IMR-90 (cell line): Measurements from ENCODE around the gene IL1A. TPM values are rescaled to one million over a fixed set of nuclear protein-coding genes. Genes with fewer than 3 reads are reported as not detected.

ENCODE experiments used
- ATAC-seq: fragments of 200-7000 bp; cut with Tn5 transposase; 2 replicates; pipeline ENCODE4 v1.9.1; 2020; ENCODE audit warnings: low read depth, mild to moderate bottlenecking, moderate library complexity
- BruUV-seq: library from RNA; stranded (reverse); fragments of 400-500 nt; replicated peaks from 2 replicates; lab custom pipeline; 2021; lab: Mats Ljungman, UMichigan
- CTCF ChIA-PET: fragments of 300-600 bp; formaldehyde crosslinking; extraction: SDS; loops from one replicate; lab custom pipeline; 2021; ENCODE audit warnings: antibody characterized with exemption; lab: Yijun Ruan, JAX
- POLR2A ChIA-PET: fragments of 300-600 bp; sonication (Branson Sonifier 250); formaldehyde crosslinking; loops from one replicate; lab custom pipeline; 2022; ENCODE audit warnings: antibody characterized with exemption; ENCODE audit not compliant: unreplicated experiment; lab: Charles Lee
- DNase-seq: peaks from one replicate; pipeline ENCODE4 v3.0.0; 2013
- H2AFZ ChIP-seq: replicated peaks from 2 replicates; pipeline ENCODE3; 2013; ENCODE audit warnings: low read length, mild to moderate bottlenecking; ENCODE audit not compliant: poor library complexity
- H2AK5ac ChIP-seq: 2 replicates; pipeline ENCODE4 v1.6.1; 2013; ENCODE audit warnings: low read depth, low read length, inconsistent platforms
- H2AK9ac ChIP-seq: replicated peaks from 2 replicates; pipeline ENCODE3; 2013; ENCODE audit warnings: mild to moderate bottlenecking, low read depth, low read length, moderate library complexity; ENCODE audit not compliant: poor library complexity
- H2BK120ac ChIP-seq: 2 replicates; pipeline ENCODE4 v1.6.1; 2013; ENCODE audit warnings: low read depth, low read length, inconsistent platforms
- H2BK15ac ChIP-seq: 3 replicates; pipeline ENCODE4 v1.6.1; 2013; ENCODE audit warnings: low read depth, low read length, inconsistent platforms
- H2BK20ac ChIP-seq: 2 replicates; pipeline ENCODE4 v1.6.1; 2013; ENCODE audit warnings: low read depth, mild to moderate bottlenecking, inconsistent platforms, low read length, moderate library complexity
- H2BK5ac ChIP-seq: 2 replicates; pipeline ENCODE4 v1.6.1; 2013; ENCODE audit warnings: mild to moderate bottlenecking, low read depth, low read length, inconsistent platforms; ENCODE audit not compliant: poor library complexity, severe bottlenecking
- H3K14ac ChIP-seq: replicated peaks from 2 replicates; pipeline ENCODE4 v1.6.1; 2013; ENCODE audit warnings: low read depth, low read length, inconsistent platforms
- H3K18ac ChIP-seq: 2 replicates; pipeline ENCODE4 v1.6.1; 2013; ENCODE audit warnings: low read depth, low read length, control low read depth
- H3K23ac ChIP-seq: 2 replicates; pipeline ENCODE4 v1.6.1; 2013; ENCODE audit warnings: low read depth, low read length, inconsistent platforms
- H3K27ac ChIP-seq: 2 replicates; pipeline ENCODE4 v1.5.1; 2013; ENCODE audit warnings: mild to moderate bottlenecking, control low read depth, low read length; ENCODE audit not compliant: insufficient read depth
- H3K27me3 ChIP-seq: 2 replicates; pipeline ENCODE4 v1.6.1; 2013; ENCODE audit warnings: low read length; ENCODE audit not compliant: control insufficient read depth, insufficient read depth
- H3K36me3 ChIP-seq: 2 replicates; pipeline ENCODE4 v1.6.1; 2013; ENCODE audit warnings: low read length, mixed read lengths; ENCODE audit not compliant: control insufficient read depth, insufficient read depth
- H3K4ac ChIP-seq: 2 replicates; pipeline ENCODE4 v1.6.1; 2013; ENCODE audit warnings: low read depth, low read length, inconsistent platforms
- H3K4me1 ChIP-seq: 2 replicates; pipeline ENCODE4 v1.6.1; 2013; ENCODE audit warnings: low read length, mixed read lengths; ENCODE audit not compliant: control insufficient read depth, insufficient read depth
- H3K4me2 ChIP-seq: 2 replicates; pipeline ENCODE4 v1.6.1; 2013; ENCODE audit warnings: low read depth, mild to moderate bottlenecking, control low read depth, low read length, moderate library complexity
- H3K4me3 ChIP-seq: 2 replicates; pipeline ENCODE4 v1.5.1; 2013; ENCODE audit warnings: low read depth, mild to moderate bottlenecking, control low read depth, low read length, moderate library complexity; ENCODE audit not compliant: insufficient read depth
- H3K56ac ChIP-seq: 2 replicates; pipeline ENCODE4 v1.6.1; 2013; ENCODE audit warnings: low read length, inconsistent platforms; ENCODE audit not compliant: insufficient read depth; ENCODE audit errors: extremely low read depth
- H3K79me1 ChIP-seq, 2 experiments: 2 replicates each; pipeline ENCODE4 v1.6.1; 2013; ENCODE audit warnings: low read length in 2 of 2, inconsistent platforms in 1 of 2, low read depth in 1 of 2
- H3K9ac ChIP-seq: 2 replicates; pipeline ENCODE4 v1.6.1; 2013; ENCODE audit warnings: low read depth, low read length, control low read depth
- H3K9me1 ChIP-seq: 2 replicates; pipeline ENCODE4 v1.6.1; 2013; ENCODE audit warnings: low read length, inconsistent platforms; ENCODE audit not compliant: insufficient read depth
- H3K9me3 ChIP-seq: 2 replicates; pipeline ENCODE4 v1.6.1; 2013; ENCODE audit warnings: low read length; ENCODE audit not compliant: control insufficient read depth, insufficient read depth
- H4K20me1 ChIP-seq: 2 replicates; pipeline ENCODE4 v1.6.1; 2013; ENCODE audit warnings: low read length, inconsistent platforms; ENCODE audit not compliant: insufficient read depth
- H4K5ac ChIP-seq: 2 replicates; pipeline ENCODE4 v1.6.1; 2013; ENCODE audit warnings: mild to moderate bottlenecking, low read depth, low read length, control low read depth
- H4K8ac ChIP-seq, 2 experiments: 2 replicates each; pipeline ENCODE4 v1.6.1; 2013; ENCODE audit warnings: low read depth in 2 of 2, low read length in 2 of 2, control low read depth in 1 of 2, inconsistent platforms in 1 of 2
- H4K91ac ChIP-seq: 2 replicates; pipeline ENCODE4 v1.6.1; 2013; ENCODE audit warnings: low read depth, low read length, inconsistent platforms; ENCODE audit not compliant: insufficient read depth
- RFX5 ChIP-seq: IDR thresholded peaks from 2 replicates; pipeline ENCODE4 v1.8.0; 2012; ENCODE audit warnings: low read depth, mild to moderate bottlenecking, low read length, moderate library complexity
- WGBS, 2 experiments: methylation state at CpG; one replicate each; pipeline versions ENCODE4 v1.1.5 to v1.1.7; 2013; ENCODE audit warnings: missing lambda C conversion rate in 2 of 2; ENCODE audit not compliant: insufficient read length in 1 of 2; ENCODE audit errors: extremely low coverage in 2 of 2; 5-methylcytosine and 5-hydroxymethylcytosine counted together
- dilution Hi-C: fragments of 300-500 bp; cut with HindIII; formaldehyde crosslinking; loops from one replicate; pipeline ENCODE4 v1.14.3; 2018; ENCODE audit warnings: low sequenced_read_pairs; ENCODE audit not compliant: unreplicated experiment
- in situ Hi-C: fragments of 300-500 bp; cut with MboI; formaldehyde crosslinking; loops from 3 replicates; pipeline ENCODE4 v1.14.3; 2019; ENCODE audit warnings: low sequenced_read_pairs, inconsistent platforms, mixed read lengths
- intact Hi-C: fragments of 100-400 bp; cut with micrococcal nuclease; formaldehyde crosslinking; loops from 2 replicates; pipeline ENCODE4 v1.10.0; 2022
- polyA plus RNA-seq, 3 experiments: library from polyadenylated mRNA; depleted of rRNA; stranded (reverse); fragments of >200 nt; gene quantifications; 2 replicates each; pipeline ENCODE4 v1.2.3, GENCODE V29; 2012; ENCODE audit warnings: low replicate concordance in 1 of 3
- total RNA-seq: library from RNA; depleted of rRNA; stranded (reverse); fragments of >200 nt; gene quantifications from 2 replicates; pipeline ENCODE4 v1.2.3, GENCODE V29; 2012

IL1A gene
- total and polyA plus RNA-seq, 2 of the 4 experiments (the other 2 are of a cell fraction) = 0.48 to 1.1 TPM

DNA sequence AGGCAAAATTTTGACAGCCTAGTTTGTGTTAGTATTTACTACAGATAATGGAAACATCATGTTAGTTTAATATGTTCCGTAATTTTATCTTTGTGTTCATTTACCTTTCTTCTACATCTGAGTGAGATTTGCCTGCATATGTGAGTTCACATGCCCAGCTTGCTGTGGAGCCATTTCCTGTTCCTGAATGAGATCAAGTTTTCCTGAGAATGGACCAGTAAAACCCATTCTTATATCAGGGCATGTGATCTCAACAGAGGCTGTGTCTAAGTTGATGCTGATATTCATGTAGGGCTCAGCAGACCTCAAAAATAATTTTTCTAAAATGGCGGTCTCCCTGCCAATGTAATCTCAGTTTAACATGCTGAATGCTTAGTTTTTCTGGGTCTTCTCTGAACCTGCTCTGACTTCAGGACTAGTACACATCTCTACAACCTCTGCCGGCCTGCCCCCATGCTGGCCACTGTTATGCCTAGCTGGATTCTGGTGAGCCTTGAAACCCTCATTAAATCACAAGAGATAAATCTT is 1.0 kb downstream of the IL1A start:
- no peak overlapping the region for H3K14ac ChIP-seq
- TF ChIP-seq RFX5 = no peak
- intact Hi-C loops = no loop called here
- no peak overlapping the region for H3K23ac ChIP-seq
- no peaks in the 10 kb centered on the region for H4K20me1 ChIP-seq
- no peak overlapping the region for H2BK15ac ChIP-seq
- H3K27ac ChIP-seq = no peak overlapping the region
- dilution Hi-C loops = no loop called here
- ChIA-PET CTCF (interaction anchor here (1.0 to 1.2 kb wide), 2 partner anchors 10 to 102 kb away, joined by 3 to 6 read pairs; no protein-coding TSS in a partner anchor), POLR2A (no interaction called here)
- no peak overlapping the region for H2AFZ ChIP-seq
- no peaks in the 10 kb centered on the region for H3K9me3 ChIP-seq
- H3K27me3 ChIP-seq = no peaks in the 10 kb centered on the region
- no peaks in the 10 kb centered on the region for H3K9me1 ChIP-seq
- H2AK9ac ChIP-seq = no peak overlapping the region
- no peaks in the 10 kb centered on the region for H3K79me1 ChIP-seq
- no CpG with 5 or more reads among the region's 3 CpGs for WGBS, 2 experiments
- no peak overlapping the region for H3K18ac ChIP-seq
- in situ Hi-C loops = no loop called here
- H4K8ac ChIP-seq = no peak overlapping the region
- ATAC-seq = no peak
- H4K91ac ChIP-seq = no peak overlapping the region
- no TSS peak for BruUV-seq
- no peak overlapping the region for H3K9ac ChIP-seq
- H3K4me1 ChIP-seq = no peaks in the 10 kb centered on the region
- H3K56ac ChIP-seq = no peak overlapping the region
- H3K4me3 ChIP-seq = no peak overlapping the region
- H2AK5ac ChIP-seq = no peak overlapping the region
- H3K4me2 ChIP-seq = no peak overlapping the region
- H2BK5ac ChIP-seq = no peak overlapping the region
- H4K5ac ChIP-seq = no peak overlapping the region
- no peak overlapping the region for H2BK120ac ChIP-seq
- H2BK20ac ChIP-seq = no peak overlapping the region
- no peaks in the 10 kb centered on the region for H3K36me3 ChIP-seq
- H3K4ac ChIP-seq = no peak overlapping the region
- no peak for DNase-seq
